GM19193 (cell line): ENCODE measurements around the gene TNNI2.

Experiments
- POLR2A ChIP-seq: IDR thresholded peaks from 4 replicates; pipeline ENCODE4 v1.6.1; 2011; ENCODE audit not compliant: insufficient read depth, insufficient read length; ENCODE audit errors: extremely low read depth

Gene TNNI2

GRCh38 chr11:1857064-1857463 lies 18.3 kb downstream of the TNNI2 start:
- TF ChIP-seq POLR2A = no peak

GRCh38 chr11:1858154-1858553 lies 19.4 kb downstream of the TNNI2 start:
- no peak for TF ChIP-seq POLR2A

GRCh38 chr11:1858576-1858975 lies 19.8 kb downstream of the TNNI2 start:
- TF ChIP-seq POLR2A = no peak

GRCh38 chr11:1859004-1859403 lies 20.2 kb downstream of the TNNI2 start:
- TF ChIP-seq POLR2A = no peak

GRCh38 chr11:1860108-1860507 lies 21.3 kb downstream of the TNNI2 start:
- TF ChIP-seq POLR2A = no peak

- no peak for TF ChIP-seq POLR2A
These were observed 22.9 kb downstream of the TNNI2 start for GRCh38 chr11:1861435-1862411.

GRCh38 chr11:1862588-1863351 lies 24.0 kb downstream of the TNNI2 start:
- TF ChIP-seq POLR2A = no peak

GRCh38 chr11:1863352-1864216 lies 24.8 kb downstream of the TNNI2 start:
- TF ChIP-seq POLR2A = no peak

- no peak for TF ChIP-seq POLR2A
These were observed 25.4 kb downstream of the TNNI2 start for GRCh38 chr11:1864231-1864630.

GRCh38 chr11:1864831-1865665 lies 26.3 kb downstream of the TNNI2 start:
- TF ChIP-seq POLR2A = no peak

GRCh38 chr11:1866226-1866625 lies 27.4 kb downstream of the TNNI2 start:
- no peak for TF ChIP-seq POLR2A

GRCh38 chr11:1866776-1867175 lies 28.0 kb downstream of the TNNI2 start:
- no peak for TF ChIP-seq POLR2A

GRCh38 chr11:1867381-1867780 lies 28.6 kb downstream of the TNNI2 start:
- no peak for TF ChIP-seq POLR2A
